Breast epithelium (tissue), 3 donors: Measurements from ENCODE around the gene KRCC1.

Experiments
- POLR2A ChIP-seq: fragments of 450-650 bp; IDR thresholded peaks from one replicate; pipeline ENCODE4 v1.6.1; 2016; ENCODE audit warnings: antibody characterized with exemption, mild to moderate bottlenecking, moderate library complexity
- TF ChIP-seq, protein P1 (sequence below), 3 donors: fragments of 450-650 bp; IDR thresholded peaks; one replicate each; pipeline ENCODE4 v1.5.1; 2016 to 2017; ENCODE audit warnings: antibody characterized with exemption in 3 of 3, mild to moderate bottlenecking in 3 of 3, moderate library complexity in 3 of 3

DNA sequence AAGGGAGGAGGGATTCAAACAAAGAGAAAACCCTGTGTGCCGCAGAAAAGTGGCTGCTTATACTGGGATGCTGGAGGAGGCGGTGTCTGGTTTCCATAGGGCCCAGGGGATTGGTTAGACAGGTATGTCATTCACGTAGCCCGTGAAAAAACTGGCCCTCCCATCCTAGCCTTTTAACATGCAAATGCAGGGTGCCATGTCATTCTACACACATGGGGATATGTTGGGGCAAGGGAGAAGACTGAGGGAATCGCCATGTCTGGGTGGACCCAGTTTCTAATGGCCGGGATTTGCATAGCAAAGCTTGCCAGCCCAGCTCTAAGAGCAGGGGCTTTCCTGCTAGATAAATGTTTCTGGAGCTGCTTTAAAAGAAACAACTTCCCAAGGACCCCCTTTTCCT lies 31.1 kb downstream of the KRCC1 start:
- TF ChIP-seq POLR2A, result no peak
- TF ChIP-seq, protein P1, sequence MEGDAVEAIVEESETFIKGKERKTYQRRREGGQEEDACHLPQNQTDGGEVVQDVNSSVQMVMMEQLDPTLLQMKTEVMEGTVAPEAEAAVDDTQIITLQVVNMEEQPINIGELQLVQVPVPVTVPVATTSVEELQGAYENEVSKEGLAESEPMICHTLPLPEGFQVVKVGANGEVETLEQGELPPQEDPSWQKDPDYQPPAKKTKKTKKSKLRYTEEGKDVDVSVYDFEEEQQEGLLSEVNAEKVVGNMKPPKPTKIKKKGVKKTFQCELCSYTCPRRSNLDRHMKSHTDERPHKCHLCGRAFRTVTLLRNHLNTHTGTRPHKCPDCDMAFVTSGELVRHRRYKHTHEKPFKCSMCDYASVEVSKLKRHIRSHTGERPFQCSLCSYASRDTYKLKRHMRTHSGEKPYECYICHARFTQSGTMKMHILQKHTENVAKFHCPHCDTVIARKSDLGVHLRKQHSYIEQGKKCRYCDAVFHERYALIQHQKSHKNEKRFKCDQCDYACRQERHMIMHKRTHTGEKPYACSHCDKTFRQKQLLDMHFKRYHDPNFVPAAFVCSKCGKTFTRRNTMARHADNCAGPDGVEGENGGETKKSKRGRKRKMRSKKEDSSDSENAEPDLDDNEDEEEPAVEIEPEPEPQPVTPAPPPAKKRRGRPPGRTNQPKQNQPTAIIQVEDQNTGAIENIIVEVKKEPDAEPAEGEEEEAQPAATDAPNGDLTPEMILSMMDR (IDR thresholded peaks at IDR 0.05), result no peak
